ENCODE measurements around the gene E2F1. TPM values are rescaled to one million over a fixed set of nuclear protein-coding genes. Genes with fewer than 3 reads are reported as not detected.

The E2F1 gene
- total and polyA plus RNA-seq, 7 donors, result 0.33 to 13.1 (median 1.7) TPM

DNA sequence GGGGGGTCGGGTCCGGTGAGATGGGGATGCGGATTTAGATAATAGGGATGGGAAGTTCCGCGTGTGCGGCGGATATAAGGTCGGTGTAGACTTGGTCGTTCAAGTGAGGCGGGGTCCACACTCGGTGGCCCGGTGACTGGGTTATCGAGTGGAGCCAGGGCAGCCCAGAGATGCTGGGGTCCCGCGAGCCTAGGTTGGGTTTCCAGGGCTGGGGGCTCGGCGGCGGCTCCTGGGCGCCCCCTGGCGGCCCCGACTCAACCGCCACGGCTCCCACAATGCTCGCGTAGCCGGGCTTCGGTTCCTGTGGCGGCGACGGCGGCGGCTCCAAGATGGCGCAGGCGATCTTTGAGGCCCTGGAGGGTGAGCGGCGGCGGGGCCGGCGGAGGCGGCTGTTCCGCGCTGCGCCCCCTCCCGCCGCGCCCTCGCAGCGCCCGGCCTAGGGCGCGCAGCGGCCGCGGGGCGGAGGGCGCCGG lies 45.5 kb upstream of the E2F1 start, which contains the start of gene ZNF341:
Gene ZNF341, plus strand, starts transcription at position 304 of the 473 bp plus-strand sequence. Its CDS starts 26 bp downstream, at position 330.
- peak within 1 kb of the TSS; percentile 44 to 76 (median 64) for H3K4me3 ChIP-seq
- H3K36me3 ChIP-seq, result no peaks in the 10 kb centered on the region
- intact Hi-C loops (cut with DNase I), result loop anchor here (2.0 to 10.0 kb wide), 3 partner anchors 44 to 287 kb away; partner anchors contain the start of genes E2F1 and SNTA1
- 3 to 6% methylated on average over 57 of the region's 57 CpGs for WGBS, 2 donors
- peak; percentile 93 for DNase-seq
- H3K4me1 ChIP-seq, result peaks cover 0 to 29% (median 27%) of the 10 kb centered on the region in 4 donors
- peak within 1 kb of the TSS; percentile 88 to 92 (median 91) for H3K27ac ChIP-seq
- H3K9me3 ChIP-seq, result peaks cover 2 to 7% (median 6%) of the 10 kb centered on the region in 4 donors
- H3K27me3 ChIP-seq, result no peaks in the 10 kb centered on the region
- TF ChIP-seq POLR2A (IDR thresholded peaks at IDR 0.05) (no peak), POLR2AphosphoS5 (IDR thresholded peaks at IDR 0.05) (peak in 2 of 4 donors; percentile 29)
- TF ChIP-seq, protein P1, sequence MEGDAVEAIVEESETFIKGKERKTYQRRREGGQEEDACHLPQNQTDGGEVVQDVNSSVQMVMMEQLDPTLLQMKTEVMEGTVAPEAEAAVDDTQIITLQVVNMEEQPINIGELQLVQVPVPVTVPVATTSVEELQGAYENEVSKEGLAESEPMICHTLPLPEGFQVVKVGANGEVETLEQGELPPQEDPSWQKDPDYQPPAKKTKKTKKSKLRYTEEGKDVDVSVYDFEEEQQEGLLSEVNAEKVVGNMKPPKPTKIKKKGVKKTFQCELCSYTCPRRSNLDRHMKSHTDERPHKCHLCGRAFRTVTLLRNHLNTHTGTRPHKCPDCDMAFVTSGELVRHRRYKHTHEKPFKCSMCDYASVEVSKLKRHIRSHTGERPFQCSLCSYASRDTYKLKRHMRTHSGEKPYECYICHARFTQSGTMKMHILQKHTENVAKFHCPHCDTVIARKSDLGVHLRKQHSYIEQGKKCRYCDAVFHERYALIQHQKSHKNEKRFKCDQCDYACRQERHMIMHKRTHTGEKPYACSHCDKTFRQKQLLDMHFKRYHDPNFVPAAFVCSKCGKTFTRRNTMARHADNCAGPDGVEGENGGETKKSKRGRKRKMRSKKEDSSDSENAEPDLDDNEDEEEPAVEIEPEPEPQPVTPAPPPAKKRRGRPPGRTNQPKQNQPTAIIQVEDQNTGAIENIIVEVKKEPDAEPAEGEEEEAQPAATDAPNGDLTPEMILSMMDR (IDR thresholded peaks at IDR 0.05), result peak; percentile 78 to 91 (median 84)

DNA sequence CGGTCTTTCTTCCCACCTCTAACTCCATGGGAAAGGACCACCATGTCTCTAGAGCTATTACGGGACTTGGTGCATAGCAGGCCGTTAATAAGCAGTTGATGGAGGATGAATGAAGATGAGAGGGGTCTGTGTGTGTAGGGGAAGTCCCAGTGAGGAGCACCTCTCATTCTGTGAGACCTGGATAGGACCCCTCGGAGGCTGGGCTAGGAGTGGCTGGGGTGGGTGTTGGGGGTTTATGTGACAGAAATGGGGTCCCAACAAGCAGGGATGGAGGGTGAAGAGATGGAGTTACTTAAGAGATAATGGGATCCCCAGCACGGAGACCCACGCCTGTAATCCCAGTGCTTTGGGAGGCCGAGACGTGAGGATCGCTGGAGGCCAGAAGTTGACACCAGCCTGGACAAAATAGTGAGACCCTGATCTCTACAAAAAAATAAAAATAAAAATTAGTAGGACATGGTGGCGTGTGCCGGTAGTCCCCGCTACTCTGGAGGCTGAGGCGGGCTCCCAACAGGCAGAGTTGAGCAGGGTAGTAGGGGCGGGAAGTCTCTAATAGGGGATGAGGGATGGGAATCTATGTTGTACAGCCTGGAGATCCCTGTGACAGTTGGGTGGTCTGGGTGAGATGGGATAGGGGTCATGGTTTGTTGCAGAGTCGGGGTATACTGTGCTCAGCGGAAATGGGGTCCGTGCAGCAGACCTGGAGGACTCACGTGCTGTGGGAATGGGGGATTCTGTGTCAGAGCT lies 44.9 kb upstream of the E2F1 start:
- H3K36me3 ChIP-seq, result no peaks in the 10 kb centered on the region
- TF ChIP-seq, protein P1 (IDR thresholded peaks at IDR 0.05), result no peak
- TF ChIP-seq POLR2AphosphoS5 (IDR thresholded peaks at IDR 0.05) (no peak), EP300 (IDR thresholded peaks at IDR 0.05) (no peak), POLR2A (IDR thresholded peaks at IDR 0.05) (no peak)
- H3K27me3 ChIP-seq, result no peaks in the 10 kb centered on the region
- H3K9me3 ChIP-seq, result peaks cover 0 to 2% (median under 1%) of the 10 kb centered on the region in 4 donors
- H3K27ac ChIP-seq, result peak overlapping the region; percentile 88 to 92 (median 91)
- WGBS, 2 donors, result 85 to 88% methylated on average over 18 of the region's 18 CpGs
- intact Hi-C loops (cut with DNase I), result loop anchor here (5.0 to 10.0 kb wide), 2 partner anchors 44 to 286 kb away; partner anchors contain the start of genes E2F1 and SNTA1
- DNase-seq, result no peak
- peaks cover 0 to 29% (median 27%) of the 10 kb centered on the region in 4 donors for H3K4me1 ChIP-seq
- H3K4me3 ChIP-seq, result peak overlapping the region; percentile 44 to 76 (median 64)

DNA sequence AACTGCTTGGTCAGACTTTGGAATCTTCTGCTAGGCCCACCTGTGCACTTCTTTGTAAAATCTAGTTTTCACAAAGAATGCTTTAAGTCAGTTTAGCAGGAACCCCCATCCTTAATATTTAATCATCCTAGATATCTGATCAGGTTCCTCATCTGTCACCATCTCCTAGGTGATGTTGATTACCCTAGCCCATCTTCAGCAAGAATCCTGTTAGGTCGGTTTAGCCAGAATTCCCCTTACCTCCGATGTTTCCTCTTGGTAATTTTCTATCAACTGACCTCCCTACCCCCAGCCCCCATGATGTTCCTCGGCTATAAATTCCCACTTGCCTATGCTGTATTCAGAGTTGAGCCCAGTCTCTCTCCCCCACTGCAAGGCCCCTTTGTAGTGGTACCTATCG lies 42.9 kb upstream of the E2F1 start:
- Histone ChIP-seq H3K4me1 (peaks cover 0 to 25% (median 23%) of the 10 kb centered on the region in 4 donors), H3K27me3 (no peaks in the 10 kb centered on the region), H3K9me3 (no peaks in the 10 kb centered on the region), H3K27ac (no peak overlapping the region), H3K36me3 (no peaks in the 10 kb centered on the region), H3K4me3 (no peak overlapping the region)
- intact Hi-C loops (cut with DNase I), result no loop called here
- TF ChIP-seq EP300 (IDR thresholded peaks at IDR 0.05), result no peak
- TF ChIP-seq POLR2AphosphoS5 (IDR thresholded peaks at IDR 0.05), result no peak
- TF ChIP-seq, protein P1 (IDR thresholded peaks at IDR 0.05), result no peak
- no peak for TF ChIP-seq POLR2A (IDR thresholded peaks at IDR 0.05)
- no peak for DNase-seq
- 65 to 81% methylated on average over 4 of the region's 4 CpGs for whole genome bisulfite sequencing, 2 donors

DNA sequence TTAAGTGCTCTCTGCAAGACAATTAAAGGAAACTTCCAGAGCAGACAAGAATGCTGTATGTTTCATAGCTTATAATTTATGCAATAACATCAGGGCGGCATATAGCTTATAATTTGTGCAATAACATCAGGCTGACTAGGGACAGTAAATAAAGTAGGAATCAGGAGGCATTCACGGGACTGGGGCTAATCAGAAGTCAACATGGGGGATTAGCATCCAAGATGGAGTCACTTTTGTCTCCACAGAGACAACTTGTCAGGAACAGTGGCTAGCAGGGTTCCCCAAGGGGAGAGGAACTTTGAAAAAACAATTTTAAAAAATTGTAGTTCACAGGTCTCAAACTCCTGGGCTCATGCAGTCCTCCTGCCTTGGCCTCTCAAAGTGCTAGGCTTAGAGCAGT lies 42.3 kb upstream of the E2F1 start:
- DNase-seq, result no peak
- 76 to 86% methylated on average over 2 of the region's 2 CpGs for WGBS, 2 donors
- TF ChIP-seq, protein P1 (IDR thresholded peaks at IDR 0.05), result no peak
- no peak for TF ChIP-seq POLR2AphosphoS5 (IDR thresholded peaks at IDR 0.05)
- TF ChIP-seq EP300 (IDR thresholded peaks at IDR 0.05), result no peak
- TF ChIP-seq POLR2A (IDR thresholded peaks at IDR 0.05), result no peak
- Histone ChIP-seq H3K9me3 (no peaks in the 10 kb centered on the region), H3K36me3 (no peaks in the 10 kb centered on the region), H3K27me3 (no peaks in the 10 kb centered on the region), H3K4me1 (peaks cover 0 to 19% (median 17%) of the 10 kb centered on the region in 4 donors), H3K27ac (no peak overlapping the region), H3K4me3 (no peak overlapping the region)
- intact Hi-C loops (cut with DNase I), result no loop called here
